K562 (cell line): ENCODE data around the gene EML2. TPM values are rescaled to one million over a fixed set of nuclear protein-coding genes. Genes with fewer than 3 reads are reported as not detected.

ENCODE experiments used
- CHD1 ChIP-seq: fragments of 200-600 bp; sonication (generic); IDR thresholded peaks from one replicate; pipeline ENCODE4 v1.6.1; 2012; ENCODE audit warnings: mild to moderate bottlenecking, moderate library complexity, low read length, inconsistent platforms
- FOXK2 ChIP-seq, 2 experiments: fragments of 450-650 bp; IDR thresholded peaks in 1 of 2; conservative IDR thresholded peaks in 1 of 2; 2 replicates each; pipeline ENCODE4 v1.6.1; 2016; ENCODE audit warnings: low read depth in 2 of 2, mild to moderate bottlenecking in 1 of 2
- MAFG ChIP-seq: fragments of 450-650 bp; conservative IDR thresholded peaks from 2 replicates; pipeline ENCODE4 v1.6.1; 2016; ENCODE audit warnings: missing genetic modification characterization, missing compliant biosample characterization
- NCOA6 ChIP-seq: fragments of 450-650 bp; IDR thresholded peaks from 2 replicates; pipeline ENCODE4 v1.6.1; 2017; ENCODE audit warnings: mild to moderate bottlenecking
- POLR3G ChIP-seq: IDR thresholded peaks from 2 replicates; pipeline ENCODE4 v1.6.1; 2011; ENCODE audit not compliant: insufficient read length, insufficient replicate concordance; ENCODE audit errors: extremely low read depth
- RBFOX2 ChIP-seq: fragments of 200-400 bp; formaldehyde crosslinking; IDR thresholded peaks from 2 replicates; pipeline ENCODE4 v1.6.1; 2017; ENCODE audit warnings: low read depth, mild to moderate bottlenecking, low read length, moderate library complexity
- SMARCE1 ChIP-seq: fragments of 450-650 bp; IDR thresholded peaks from 2 replicates; pipeline ENCODE4 v1.7.1; 2016; ENCODE audit warnings: mild to moderate bottlenecking
- ZNF184 ChIP-seq: sonication (generic); formaldehyde crosslinking; IDR thresholded peaks from 2 replicates; pipeline ENCODE4 v1.5.0; 2020; ENCODE audit warnings: missing genetic modification reagents
- polyA plus RNA-seq, 8 experiments: library from polyadenylated mRNA; depleted of rRNA in 4 of 8; stranded (reverse) in 5 of 8; unstranded in 3 of 8; fragments of >200 nt; fragmentation: Nextera tagmentation in 2 of 8; fragmentation: Illumina TruSeq in 1 of 8; extraction: Ambion mirVana in 2 of 8; extraction: Trizol in 1 of 8; gene quantifications; 2 replicates each; pipeline versions ENCODE4 v1.2.1 to v1.2.3, GENCODE V29; 2011 to 2014; ENCODE audit warnings: inconsistent platforms in 1 of 8, missing spikeins in 1 of 8
- total RNA-seq, 7 experiments: library from RNA; depleted of rRNA in 6 of 7; stranded (reverse); fragments of >200 nt in 6 of 7; fragmentation: Illumina TruSeq in 2 of 7; extraction: Trizol in 2 of 7; gene quantifications; 2 replicates each; pipeline versions ENCODE4 v1.2.1 to v1.2.3, GENCODE V29; 2011 to 2021; ENCODE audit warnings: low replicate concordance in 1 of 7
- TF ChIP-seq, protein P1 (sequence below): fragments of 450-650 bp; IDR thresholded peaks from 2 replicates; pipeline ENCODE4 v1.6.1; 2017; ENCODE audit warnings: antibody characterized with exemption, mild to moderate bottlenecking
- TF ChIP-seq, protein P2 (sequence below): sonication (generic); formaldehyde crosslinking; IDR thresholded peaks from 2 replicates; pipeline ENCODE4 v1.4.0; 2020; ENCODE audit warnings: mild to moderate bottlenecking, missing genetic modification reagents

The EML2 gene
- total and polyA plus RNA-seq, 9 of the 15 experiments (the other 6 are each of a cell fraction or from before 2014, with no cell fraction given): 2.6 to 69.6 (median 24.8) TPM

- TF ChIP-seq, protein P1, sequence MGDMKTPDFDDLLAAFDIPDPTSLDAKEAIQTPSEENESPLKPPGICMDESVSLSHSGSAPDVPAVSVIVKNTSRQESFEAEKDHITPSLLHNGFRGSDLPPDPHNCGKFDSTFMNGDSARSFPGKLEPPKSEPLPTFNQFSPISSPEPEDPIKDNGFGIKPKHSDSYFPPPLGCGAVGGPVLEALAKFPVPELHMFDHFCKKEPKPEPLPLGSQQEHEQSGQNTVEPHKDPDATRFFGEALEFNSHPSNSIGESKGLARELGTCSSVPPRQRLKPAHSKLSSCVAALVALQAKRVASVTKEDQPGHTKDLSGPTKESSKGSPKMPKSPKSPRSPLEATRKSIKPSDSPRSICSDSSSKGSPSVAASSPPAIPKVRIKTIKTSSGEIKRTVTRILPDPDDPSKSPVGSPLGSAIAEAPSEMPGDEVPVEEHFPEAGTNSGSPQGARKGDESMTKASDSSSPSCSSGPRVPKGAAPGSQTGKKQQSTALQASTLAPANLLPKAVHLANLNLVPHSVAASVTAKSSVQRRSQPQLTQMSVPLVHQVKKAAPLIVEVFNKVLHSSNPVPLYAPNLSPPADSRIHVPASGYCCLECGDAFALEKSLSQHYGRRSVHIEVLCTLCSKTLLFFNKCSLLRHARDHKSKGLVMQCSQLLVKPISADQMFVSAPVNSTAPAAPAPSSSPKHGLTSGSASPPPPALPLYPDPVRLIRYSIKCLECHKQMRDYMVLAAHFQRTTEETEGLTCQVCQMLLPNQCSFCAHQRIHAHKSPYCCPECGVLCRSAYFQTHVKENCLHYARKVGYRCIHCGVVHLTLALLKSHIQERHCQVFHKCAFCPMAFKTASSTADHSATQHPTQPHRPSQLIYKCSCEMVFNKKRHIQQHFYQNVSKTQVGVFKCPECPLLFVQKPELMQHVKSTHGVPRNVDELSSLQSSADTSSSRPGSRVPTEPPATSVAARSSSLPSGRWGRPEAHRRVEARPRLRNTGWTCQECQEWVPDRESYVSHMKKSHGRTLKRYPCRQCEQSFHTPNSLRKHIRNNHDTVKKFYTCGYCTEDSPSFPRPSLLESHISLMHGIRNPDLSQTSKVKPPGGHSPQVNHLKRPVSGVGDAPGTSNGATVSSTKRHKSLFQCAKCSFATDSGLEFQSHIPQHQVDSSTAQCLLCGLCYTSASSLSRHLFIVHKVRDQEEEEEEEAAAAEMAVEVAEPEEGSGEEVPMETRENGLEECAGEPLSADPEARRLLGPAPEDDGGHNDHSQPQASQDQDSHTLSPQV: no peak
- TF ChIP-seq NCOA6 (no peak), ZNF184 (CRISPR knock-in tag) (no peak), POLR3G (no peak), RBFOX2 (peak; percentile 73), FOXK2 (conservative IDR thresholded peaks at IDR 0.05 in 1 of 2, IDR thresholded peaks at IDR 0.05 in 1 of 2; ENCODE audit: low read depth in 2 of 2) (peak in 1 of 2 experiments; percentile 38; a peak in 1 of 4 replicates), MAFG (no peak; the same call in 1 of the 2 replicates), SMARCE1 (no peak), CHD1 (no peak)
- TF ChIP-seq, protein P2, sequence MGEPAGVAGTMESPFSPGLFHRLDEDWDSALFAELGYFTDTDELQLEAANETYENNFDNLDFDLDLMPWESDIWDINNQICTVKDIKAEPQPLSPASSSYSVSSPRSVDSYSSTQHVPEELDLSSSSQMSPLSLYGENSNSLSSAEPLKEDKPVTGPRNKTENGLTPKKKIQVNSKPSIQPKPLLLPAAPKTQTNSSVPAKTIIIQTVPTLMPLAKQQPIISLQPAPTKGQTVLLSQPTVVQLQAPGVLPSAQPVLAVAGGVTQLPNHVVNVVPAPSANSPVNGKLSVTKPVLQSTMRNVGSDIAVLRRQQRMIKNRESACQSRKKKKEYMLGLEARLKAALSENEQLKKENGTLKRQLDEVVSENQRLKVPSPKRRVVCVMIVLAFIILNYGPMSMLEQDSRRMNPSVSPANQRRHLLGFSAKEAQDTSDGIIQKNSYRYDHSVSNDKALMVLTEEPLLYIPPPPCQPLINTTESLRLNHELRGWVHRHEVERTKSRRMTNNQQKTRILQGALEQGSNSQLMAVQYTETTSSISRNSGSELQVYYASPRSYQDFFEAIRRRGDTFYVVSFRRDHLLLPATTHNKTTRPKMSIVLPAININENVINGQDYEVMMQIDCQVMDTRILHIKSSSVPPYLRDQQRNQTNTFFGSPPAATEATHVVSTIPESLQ (CRISPR knock-in tag): no peak
Observed at GRCh38 chr19:45667620-45668341, 28.6 kb upstream of the EML2 start, which contains the start of gene GIPR (continued).
